Colonic mucosa (tissue), 4 donors: Measurements from ENCODE around the gene TOLLIP. TPM values are rescaled to one million over a fixed set of nuclear protein-coding genes. Genes with fewer than 3 reads are reported as not detected.
"Not testable (repeated sequence)": the region's sequence is repeated elsewhere in the genome, so short reads cannot be mapped to it uniquely, and the experiment has no call there.

ENCODE experiments used
- DNase-seq: peaks from one replicate; pipeline ENCODE4 v3.0.0-alpha.2; 2020
- H3K27ac ChIP-seq: fragments of 200-600 bp; one replicate; pipeline ENCODE4 v1.8.0; 2021
- H3K27me3 ChIP-seq: fragments of 200-600 bp; one replicate; pipeline ENCODE4 v1.8.0; 2021
- H3K36me3 ChIP-seq: fragments of 200-600 bp; one replicate; pipeline ENCODE4 v1.8.0; 2021
- H3K4me1 ChIP-seq: fragments of 200-600 bp; one replicate; pipeline ENCODE4 v1.8.0; 2021; ENCODE audit warnings: mild to moderate bottlenecking
- H3K4me3 ChIP-seq: fragments of 200-600 bp; one replicate; pipeline ENCODE4 v1.8.0; 2021
- H3K9ac ChIP-seq, 2 donors: one replicate each; pipeline ENCODE4 v1.7.0; 2013; ENCODE audit warnings: control low read depth in 2 of 2, low read depth in 2 of 2, low read length in 2 of 2
- H3K9me3 ChIP-seq: fragments of 200-600 bp; one replicate; pipeline ENCODE4 v1.8.0; 2021
- CTCF ChIP-seq: fragments of 200-600 bp; IDR thresholded peaks from one replicate; pipeline ENCODE4 v1.8.0; 2022; ENCODE audit warnings: antibody characterized with exemption, mild to moderate bottlenecking
- intact Hi-C: fragments of 100-400 bp; cut with DNase I; formaldehyde crosslinking; loops from one replicate; pipeline ENCODE4 v1.14.1; 2022
- total RNA-seq, 2 donors: library from RNA; stranded (reverse); fragmentation: NEBNext Ultra II Directional in 1 of 2; extraction: Animal tissue kit (Norgen Biotek cat#: 25700) in 1 of 2; gene quantifications; one replicate each; pipeline ENCODE4 v1.2.1, GENCODE V29; 2021
- donor health status: healthy.
- donor health status: DM: no; HTN: no; CAD: no.
- donor health status: DM: no; HTN: no; CAD: no.

The TOLLIP gene
- total RNA-seq, 2 donors from 2014 or later = 49.8 to 59.7 TPM

- H3K4me3 ChIP-seq = no peak overlapping the region
- no peak for TF ChIP-seq CTCF
- no peaks in the 10 kb centered on the region for H3K9me3 ChIP-seq
- H3K27me3 ChIP-seq = no peaks in the 10 kb centered on the region
- no peaks in the 10 kb centered on the region for H3K4me1 ChIP-seq
- H3K36me3 ChIP-seq = no peaks in the 10 kb centered on the region
- intact Hi-C loops = no loop called here
- no peak overlapping the region for H3K27ac ChIP-seq
- no peak overlapping the region for H3K9ac ChIP-seq
- no peak for DNase-seq
Observed at GRCh38 chr11:1251236-1251770, 58.1 kb downstream of the TOLLIP start.

GRCh38 chr11:1250411-1250810 lies 59.0 kb downstream of the TOLLIP start:
- DNase-seq, intact Hi-C loops, H3K9ac ChIP-seq, H3K36me3 ChIP-seq, H3K9me3 ChIP-seq, H3K27me3 ChIP-seq, H3K4me3 ChIP-seq, H3K27ac ChIP-seq, H3K4me1 ChIP-seq: not testable (repeated sequence)

- H3K9me3 ChIP-seq, DNase-seq, intact Hi-C loops: not testable (repeated sequence)
Observed at GRCh38 chr11:1248951-1249350, 60.5 kb downstream of the TOLLIP start.

GRCh38 chr11:1247026-1247425 lies 62.4 kb downstream of the TOLLIP start:
- H3K9me3 ChIP-seq, intact Hi-C loops, H3K27me3 ChIP-seq, H3K9ac ChIP-seq, H3K4me3 ChIP-seq, H3K27ac ChIP-seq, H3K4me1 ChIP-seq, DNase-seq, H3K36me3 ChIP-seq: not testable (repeated sequence)

More at GRCh38 chr11:1248951-1249350, 60.5 kb downstream of the TOLLIP start:
- not testable (repeated sequence) for H3K4me1 ChIP-seq, H3K36me3 ChIP-seq, H3K4me3 ChIP-seq, H3K9ac ChIP-seq, H3K27me3 ChIP-seq, H3K27ac ChIP-seq

- H3K4me3 ChIP-seq, H3K9ac ChIP-seq, H3K27me3 ChIP-seq, H3K4me1 ChIP-seq, H3K27ac ChIP-seq, H3K36me3 ChIP-seq, H3K9me3 ChIP-seq, intact Hi-C loops: not testable (repeated sequence)
- DNase-seq = peak; percentile 69
Observed at GRCh38 chr11:1246301-1246700, 63.1 kb downstream of the TOLLIP start.

- H3K4me1 ChIP-seq, H3K9me3 ChIP-seq, H3K27me3 ChIP-seq, H3K27ac ChIP-seq, H3K36me3 ChIP-seq, H3K4me3 ChIP-seq, H3K9ac ChIP-seq, intact Hi-C loops, DNase-seq: not testable (repeated sequence)
Observed at GRCh38 chr11:1245717-1246116, 63.7 kb downstream of the TOLLIP start.

- H3K4me1 ChIP-seq, DNase-seq, H3K4me3 ChIP-seq, intact Hi-C loops, H3K27me3 ChIP-seq, H3K9ac ChIP-seq, H3K9me3 ChIP-seq, H3K36me3 ChIP-seq, H3K27ac ChIP-seq: not testable (repeated sequence)
Observed at GRCh38 chr11:1244557-1244956, 64.9 kb downstream of the TOLLIP start.

GRCh38 chr11:1243521-1243920 lies 65.9 kb downstream of the TOLLIP start:
- H3K9ac ChIP-seq, H3K4me3 ChIP-seq, H3K36me3 ChIP-seq, H3K27ac ChIP-seq, intact Hi-C loops, H3K4me1 ChIP-seq, H3K27me3 ChIP-seq, H3K9me3 ChIP-seq, DNase-seq: not testable (repeated sequence)

GRCh38 chr11:1242751-1243150 lies 66.7 kb downstream of the TOLLIP start:
- H3K4me1 ChIP-seq, DNase-seq, H3K9me3 ChIP-seq, H3K9ac ChIP-seq, intact Hi-C loops, H3K4me3 ChIP-seq, H3K27ac ChIP-seq, H3K27me3 ChIP-seq, H3K36me3 ChIP-seq: not testable (repeated sequence)

- Histone ChIP-seq H3K27ac (no peak overlapping the region), H3K36me3 (no peaks in the 10 kb centered on the region), H3K9ac (no peak overlapping the region), H3K27me3 (no peaks in the 10 kb centered on the region), H3K4me3 (no peak overlapping the region), H3K9me3 (no peaks in the 10 kb centered on the region), H3K4me1 (no peaks in the 10 kb centered on the region)
- intact Hi-C loops = no loop called here
- TF ChIP-seq CTCF = no peak
- DNase-seq = no peak
Observed at GRCh38 chr11:1242289-1242688, 67.1 kb downstream of the TOLLIP start.
